Endothelial cell of umbilical vein (primary cell): ENCODE results near the gene GFAP.

Source experiments
- EZH2 ChIP-seq: IDR thresholded peaks from 2 replicates; pipeline ENCODE4 v1.6.1; 2012; ENCODE audit warnings: borderline replicate concordance, low read depth, mild to moderate bottlenecking, moderate library complexity, low read length, inconsistent platforms; ENCODE audit not compliant: severe bottlenecking
- GATA2 ChIP-seq: IDR thresholded peaks from 2 replicates; pipeline ENCODE4 v1.7.0; 2011; ENCODE audit warnings: low read depth, mild to moderate bottlenecking, moderate library complexity, mixed read lengths, low read length; ENCODE audit not compliant: insufficient read length, insufficient read depth
- JUN ChIP-seq: IDR thresholded peaks from 2 replicates; pipeline ENCODE4 v1.6.1; 2011; ENCODE audit warnings: borderline replicate concordance, low read depth; ENCODE audit not compliant: insufficient read length, insufficient read depth
- POLR2AphosphoS5 ChIP-seq: IDR thresholded peaks from 2 replicates; pipeline ENCODE4 v1.6.1; 2012; ENCODE audit warnings: low read depth, mild to moderate bottlenecking, control low read depth, low read length, moderate library complexity; ENCODE audit not compliant: insufficient read depth
- TF ChIP-seq, protein P1 (sequence below), 2 donors: IDR thresholded peaks; 1 replicate in 1 of 2; 2 replicates in 1 of 2; pipeline ENCODE4 v1.5.1; 2011; ENCODE audit warnings: low read length in 2 of 2, mild to moderate bottlenecking in 2 of 2, moderate library complexity in 2 of 2, control low read depth in 1 of 2, inconsistent platforms in 1 of 2, low read depth in 1 of 2; ENCODE audit not compliant: insufficient read depth in 1 of 2; ENCODE audit errors: extremely low read depth in 1 of 2

GRCh38 chr17:44914148-44914547 lies 1.2 kb downstream of the GFAP start:
- TF ChIP-seq EZH2 (no peak), GATA2 (no peak), JUN (no peak), POLR2AphosphoS5 (no peak)
- TF ChIP-seq, protein P1, sequence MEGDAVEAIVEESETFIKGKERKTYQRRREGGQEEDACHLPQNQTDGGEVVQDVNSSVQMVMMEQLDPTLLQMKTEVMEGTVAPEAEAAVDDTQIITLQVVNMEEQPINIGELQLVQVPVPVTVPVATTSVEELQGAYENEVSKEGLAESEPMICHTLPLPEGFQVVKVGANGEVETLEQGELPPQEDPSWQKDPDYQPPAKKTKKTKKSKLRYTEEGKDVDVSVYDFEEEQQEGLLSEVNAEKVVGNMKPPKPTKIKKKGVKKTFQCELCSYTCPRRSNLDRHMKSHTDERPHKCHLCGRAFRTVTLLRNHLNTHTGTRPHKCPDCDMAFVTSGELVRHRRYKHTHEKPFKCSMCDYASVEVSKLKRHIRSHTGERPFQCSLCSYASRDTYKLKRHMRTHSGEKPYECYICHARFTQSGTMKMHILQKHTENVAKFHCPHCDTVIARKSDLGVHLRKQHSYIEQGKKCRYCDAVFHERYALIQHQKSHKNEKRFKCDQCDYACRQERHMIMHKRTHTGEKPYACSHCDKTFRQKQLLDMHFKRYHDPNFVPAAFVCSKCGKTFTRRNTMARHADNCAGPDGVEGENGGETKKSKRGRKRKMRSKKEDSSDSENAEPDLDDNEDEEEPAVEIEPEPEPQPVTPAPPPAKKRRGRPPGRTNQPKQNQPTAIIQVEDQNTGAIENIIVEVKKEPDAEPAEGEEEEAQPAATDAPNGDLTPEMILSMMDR (IDR thresholded peaks at IDR 0.05; ENCODE audit: extremely low read depth in 1 of 2, insufficient read depth in 1 of 2, low read depth in 1 of 2, low read length in 2 of 2), result no peak
